ENCODE data around the gene NSD1.

Gene NSD1

DNA sequence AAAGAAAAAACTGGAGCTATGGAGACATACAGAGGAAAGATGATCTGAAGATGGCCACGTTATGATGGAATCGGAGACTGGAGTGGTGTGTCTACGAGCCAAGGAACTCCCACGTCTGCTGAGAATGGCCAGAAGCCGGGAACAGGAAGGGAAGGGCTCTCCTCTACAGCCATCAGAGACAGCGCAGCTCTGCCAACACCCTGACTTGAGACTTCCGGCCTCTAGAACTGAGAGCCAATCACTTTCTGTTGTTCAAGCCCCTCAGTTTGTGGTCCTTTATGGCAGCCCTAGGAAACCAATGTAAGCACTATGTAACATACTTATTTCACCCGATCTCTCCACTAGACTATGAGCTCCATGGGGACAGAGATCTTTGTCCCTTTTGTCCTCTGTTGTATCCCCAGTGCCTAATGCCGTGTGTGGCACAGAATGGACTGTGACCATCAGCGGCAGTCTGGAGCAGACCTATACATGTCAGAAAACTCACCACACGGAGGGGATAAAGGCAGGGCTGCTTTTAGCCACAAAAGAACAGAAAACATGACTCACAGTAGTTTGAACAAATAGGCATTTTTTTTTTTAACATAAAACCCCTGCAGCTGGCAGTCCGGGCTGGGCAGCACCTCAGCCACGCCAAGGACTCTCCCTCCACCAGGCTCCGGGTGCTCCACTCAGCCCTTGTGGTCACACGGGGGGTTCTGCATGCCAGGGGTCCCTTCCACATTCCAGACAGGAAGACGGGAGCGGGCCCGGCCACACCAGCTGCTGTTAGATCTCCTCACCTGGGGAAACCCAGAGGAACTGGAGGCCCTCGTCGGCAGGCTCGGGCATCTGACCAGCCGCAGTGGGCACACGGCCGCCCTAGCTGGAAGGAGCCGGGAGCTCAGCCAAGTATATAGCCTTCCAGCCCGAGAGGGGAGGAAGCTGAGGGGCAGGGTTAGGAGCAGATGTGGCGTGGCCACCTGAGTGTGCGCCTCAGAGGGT is 194.3 kb downstream of the NSD1 start:
- H3K9me3 Mint-ChIP-seq = no peaks in the 10 kb centered on the region
- H3K4me3 Mint-ChIP-seq = no peak overlapping the region
- H3K27ac Mint-ChIP-seq = no peak overlapping the region
- no peaks in the 10 kb centered on the region for H3K27me3 Mint-ChIP-seq (ENCODE audit: low read depth)
- peaks cover 8% of the 10 kb centered on the region for H3K4me1 Mint-ChIP-seq (ENCODE audit: low read depth)
- peaks cover 19% of the 10 kb centered on the region for H3K36me3 Mint-ChIP-seq (ENCODE audit: low read depth)

DNA sequence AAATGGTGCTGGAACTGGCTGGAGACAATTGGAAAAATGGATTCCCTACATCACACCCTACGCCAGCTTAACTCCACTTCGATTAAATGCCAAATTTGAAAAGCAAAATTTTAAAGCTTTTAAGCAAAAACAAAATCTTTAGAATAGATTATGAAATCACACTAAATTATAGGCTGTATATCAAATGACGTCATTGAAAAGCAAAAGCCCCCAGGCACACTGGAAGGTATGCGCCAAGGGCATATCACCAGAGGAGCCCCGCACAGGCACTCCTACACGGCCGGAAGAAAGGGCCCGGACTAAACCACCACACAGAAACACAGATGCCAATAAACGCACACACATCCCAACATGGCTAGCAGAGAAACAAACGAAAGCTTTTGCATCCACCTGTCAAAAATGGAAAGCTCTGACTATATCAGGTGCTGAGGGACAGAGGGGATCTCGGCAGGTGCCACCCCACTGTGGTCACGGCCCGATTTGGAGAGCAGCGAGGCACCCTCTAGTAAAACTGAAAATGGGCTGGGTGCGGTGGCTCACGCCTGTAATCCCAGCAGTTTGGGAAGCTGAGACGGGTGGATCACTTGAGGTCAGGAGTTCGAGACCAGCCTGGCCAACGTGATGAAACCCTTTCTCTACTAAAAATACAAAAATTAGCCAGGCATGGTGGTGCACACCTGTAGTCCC is 195.1 kb downstream of the NSD1 start:
- Mint-ChIP-seq H3K27me3 (ENCODE audit: low read depth) (no peaks in the 10 kb centered on the region), H3K9me3 (no peaks in the 10 kb centered on the region), H3K4me1 (ENCODE audit: low read depth) (peaks cover 8% of the 10 kb centered on the region), H3K36me3 (ENCODE audit: low read depth) (peaks cover 25% of the 10 kb centered on the region), H3K27ac (no peak overlapping the region), H3K4me3 (no peak overlapping the region)

DNA sequence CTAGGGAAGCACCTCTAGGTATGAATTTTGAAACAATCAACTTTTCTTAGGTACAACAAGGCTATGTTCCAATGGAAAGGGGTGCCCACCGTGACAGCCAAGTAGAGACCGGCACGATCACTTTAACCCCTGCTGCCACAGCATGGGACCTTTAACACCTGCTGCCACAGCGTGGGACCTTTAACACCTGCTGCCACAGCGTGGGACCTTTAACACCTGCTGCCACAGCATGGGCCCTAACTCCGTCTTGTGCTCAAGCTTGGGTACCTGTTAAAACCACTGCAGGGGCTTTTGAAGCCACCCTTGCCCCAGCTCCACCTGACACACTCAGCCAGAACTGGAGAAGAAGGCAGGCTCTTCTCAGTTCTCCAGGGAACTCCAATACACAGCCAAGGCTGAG is 196.3 kb downstream of the NSD1 start:
- Mint-ChIP-seq H3K36me3 (ENCODE audit: low read depth) (peaks cover 32% of the 10 kb centered on the region), H3K27me3 (ENCODE audit: low read depth) (no peaks in the 10 kb centered on the region), H3K9me3 (no peaks in the 10 kb centered on the region), H3K4me3 (no peak overlapping the region), H3K4me1 (ENCODE audit: low read depth) (peaks cover 6% of the 10 kb centered on the region), H3K27ac (no peak overlapping the region)

DNA sequence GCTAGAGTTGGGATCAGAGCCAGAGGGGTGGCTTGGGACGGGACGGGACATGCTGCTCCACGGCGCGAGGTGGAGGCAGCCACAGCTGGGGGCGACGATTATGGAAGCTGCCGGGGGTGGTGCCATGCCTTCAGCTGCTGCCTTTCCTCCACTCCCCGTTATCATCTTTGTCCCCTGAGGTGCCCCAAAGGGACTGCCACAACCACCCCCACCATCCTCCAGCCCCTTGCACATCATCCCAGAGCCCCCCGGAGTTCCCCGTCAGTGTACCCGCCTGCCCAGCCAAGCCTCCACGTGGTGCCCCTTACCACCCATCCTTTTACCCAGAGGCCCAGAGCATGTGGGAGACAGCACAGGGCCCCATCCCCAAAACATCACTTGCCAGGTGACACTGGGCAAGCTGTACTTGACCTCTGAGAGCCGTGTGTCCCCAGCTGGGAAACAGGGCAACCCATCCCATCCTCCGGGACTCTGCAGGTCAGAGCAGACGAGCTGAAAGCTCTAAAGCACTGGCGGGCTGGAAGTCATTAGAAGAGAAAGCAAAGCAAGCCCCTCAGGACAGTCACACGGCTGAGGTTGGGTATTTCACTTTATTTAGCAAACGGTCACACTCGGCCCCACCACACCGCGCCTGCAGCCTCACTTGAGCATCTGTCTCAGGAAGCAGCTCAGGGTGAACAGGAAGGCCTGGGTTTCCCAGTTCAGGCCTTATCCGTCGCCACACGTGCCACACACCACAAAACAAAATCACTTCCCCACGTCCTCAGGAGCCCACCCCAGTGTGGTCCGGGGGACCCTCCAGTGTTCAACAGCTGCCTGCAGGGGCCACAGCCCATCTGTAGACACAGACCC is 197.6 kb downstream of the NSD1 start:
- H3K4me3 Mint-ChIP-seq = no peak overlapping the region
- peaks cover 39% of the 10 kb centered on the region for H3K36me3 Mint-ChIP-seq (ENCODE audit: low read depth)
- H3K27me3 Mint-ChIP-seq (ENCODE audit: low read depth) = no peaks in the 10 kb centered on the region
- peaks cover 6% of the 10 kb centered on the region for H3K4me1 Mint-ChIP-seq (ENCODE audit: low read depth)
- no peaks in the 10 kb centered on the region for H3K9me3 Mint-ChIP-seq
- H3K27ac Mint-ChIP-seq = no peak overlapping the region

DNA sequence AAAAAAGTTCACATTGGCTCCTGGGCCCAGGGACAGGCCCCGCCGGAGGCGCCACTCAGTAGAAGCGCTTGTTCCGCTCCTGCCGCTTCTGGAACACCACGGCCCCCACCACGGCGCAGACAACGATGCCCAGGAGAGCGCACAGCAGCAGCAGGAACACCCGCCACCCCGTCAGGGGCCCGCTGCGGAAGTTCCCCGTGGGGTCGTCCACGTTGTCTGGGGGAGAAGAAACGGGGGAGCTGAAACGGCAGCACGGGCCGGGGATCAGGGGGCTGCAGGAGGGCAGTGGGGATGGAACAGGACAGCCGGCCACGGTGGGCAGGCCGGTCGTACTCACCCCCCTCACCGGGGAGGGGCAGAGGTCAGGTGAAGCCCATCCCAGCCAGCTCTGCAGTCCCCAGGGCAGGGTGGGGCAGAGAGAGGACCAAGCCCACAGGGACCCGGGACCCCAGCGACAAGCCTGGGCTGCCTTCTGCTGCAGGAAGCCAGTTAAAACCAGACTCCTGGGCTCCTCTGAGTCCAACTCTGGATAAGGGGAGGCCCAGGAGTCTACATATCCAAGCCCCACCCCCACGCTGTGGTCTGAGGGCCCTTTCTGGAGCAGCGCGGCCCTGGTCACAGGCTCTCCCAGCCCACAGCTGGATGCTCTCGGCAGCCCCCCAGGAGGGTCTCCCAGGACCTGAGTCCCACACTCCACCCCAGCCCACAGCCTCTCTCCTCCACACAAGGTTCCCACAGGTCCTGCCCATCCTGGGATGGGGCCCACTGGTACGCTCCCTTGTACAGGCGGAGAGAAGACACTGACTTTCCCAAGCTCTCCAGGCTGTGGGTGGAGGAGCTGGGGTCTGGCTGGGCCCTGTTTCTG is 198.7 kb downstream of the NSD1 start:
- Mint-ChIP-seq H3K27ac (no peak overlapping the region), H3K36me3 (ENCODE audit: low read depth) (peaks cover 41% of the 10 kb centered on the region), H3K27me3 (ENCODE audit: low read depth) (no peaks in the 10 kb centered on the region), H3K4me1 (ENCODE audit: low read depth) (peaks cover 6% of the 10 kb centered on the region), H3K9me3 (no peaks in the 10 kb centered on the region), H3K4me3 (no peak overlapping the region)

DNA sequence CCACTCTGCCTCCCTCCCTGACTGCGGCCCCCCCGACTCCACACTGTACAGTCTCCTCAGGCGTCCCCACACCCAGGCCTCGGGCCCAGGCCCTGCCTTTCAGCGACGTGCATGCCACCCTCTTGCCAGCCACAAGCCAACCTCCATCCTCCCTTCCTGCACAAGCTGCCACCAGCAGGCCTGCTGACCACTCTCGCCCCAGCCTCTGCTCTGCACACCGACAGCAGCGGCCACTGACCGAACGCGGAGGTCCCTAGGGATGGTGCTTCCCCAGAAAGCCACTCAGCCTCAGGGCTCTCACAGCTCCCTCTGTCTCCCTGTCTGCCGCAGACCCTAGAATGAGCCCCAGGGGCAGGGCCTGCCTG is 199.3 kb downstream of the NSD1 start:
- Mint-ChIP-seq H3K36me3 (ENCODE audit: low read depth) (peaks cover 36% of the 10 kb centered on the region), H3K4me1 (ENCODE audit: low read depth) (peaks cover 4% of the 10 kb centered on the region), H3K27ac (no peak overlapping the region), H3K4me3 (no peak overlapping the region), H3K9me3 (no peaks in the 10 kb centered on the region), H3K27me3 (ENCODE audit: low read depth) (no peaks in the 10 kb centered on the region)

DNA sequence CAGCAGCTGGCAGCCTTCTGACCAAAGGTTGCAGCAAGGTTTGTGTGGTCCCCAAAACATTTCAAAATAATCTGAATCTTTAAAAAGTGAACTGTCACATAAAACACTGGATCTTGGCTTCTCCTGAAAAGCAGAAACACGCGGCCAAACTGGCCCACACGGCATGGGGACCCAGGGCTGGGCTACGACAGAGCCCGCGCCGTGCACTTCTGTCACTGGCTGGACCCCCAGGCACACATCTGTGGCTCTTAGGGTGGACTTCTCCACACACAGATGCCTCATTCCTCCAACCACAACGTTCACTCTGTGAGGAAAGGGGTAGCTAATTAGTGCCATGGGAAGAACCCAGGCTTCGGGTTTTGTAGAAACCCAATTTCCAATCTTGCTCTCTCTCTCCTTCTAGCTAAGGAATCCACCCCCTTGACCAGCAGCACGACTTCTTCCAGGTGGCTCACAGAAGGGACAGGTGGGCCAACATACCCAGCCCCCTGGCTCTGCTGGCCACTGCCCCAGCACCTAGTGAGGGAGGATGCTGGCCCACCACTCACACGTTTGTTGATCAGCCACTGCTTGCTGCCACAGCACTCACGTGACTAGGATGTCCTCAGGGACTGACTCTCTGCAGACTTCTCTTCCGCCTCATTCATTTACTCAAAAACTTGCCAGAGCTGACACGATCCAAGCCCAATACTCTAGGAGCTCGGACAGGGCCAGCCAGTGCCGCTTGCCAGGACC is 200.0 kb downstream of the NSD1 start:
- Mint-ChIP-seq H3K9me3 (no peaks in the 10 kb centered on the region), H3K27me3 (ENCODE audit: low read depth) (no peaks in the 10 kb centered on the region), H3K27ac (no peak overlapping the region), H3K4me1 (ENCODE audit: low read depth) (peaks cover 4% of the 10 kb centered on the region), H3K4me3 (no peak overlapping the region), H3K36me3 (ENCODE audit: low read depth) (peaks cover 36% of the 10 kb centered on the region)

DNA sequence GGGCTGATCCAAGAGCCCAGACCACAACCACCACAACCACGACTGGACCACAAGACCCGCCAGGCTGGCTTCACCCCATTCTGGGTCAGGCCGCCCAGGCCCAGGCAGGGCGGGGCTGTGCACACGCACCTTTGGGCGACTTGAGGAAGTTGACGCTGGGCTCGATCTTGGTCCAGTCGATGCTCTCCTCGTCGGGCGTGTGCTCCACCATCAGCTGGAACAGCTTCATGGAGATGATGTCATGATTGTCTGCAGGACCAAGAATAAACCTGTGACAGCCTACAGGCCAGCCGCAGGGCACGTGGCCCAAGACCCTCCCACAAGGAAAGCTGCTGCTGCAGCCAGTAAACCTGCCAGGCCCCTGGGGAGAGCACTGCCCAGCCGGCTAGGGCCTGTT is 200.6 kb downstream of the NSD1 start:
- no peaks in the 10 kb centered on the region for H3K9me3 Mint-ChIP-seq
- H3K27ac Mint-ChIP-seq = no peak overlapping the region
- no peak overlapping the region for H3K4me3 Mint-ChIP-seq
- H3K36me3 Mint-ChIP-seq (ENCODE audit: low read depth) = peaks cover 41% of the 10 kb centered on the region
- peaks cover 4% of the 10 kb centered on the region for H3K4me1 Mint-ChIP-seq (ENCODE audit: low read depth)
- no peaks in the 10 kb centered on the region for H3K27me3 Mint-ChIP-seq (ENCODE audit: low read depth)

DNA sequence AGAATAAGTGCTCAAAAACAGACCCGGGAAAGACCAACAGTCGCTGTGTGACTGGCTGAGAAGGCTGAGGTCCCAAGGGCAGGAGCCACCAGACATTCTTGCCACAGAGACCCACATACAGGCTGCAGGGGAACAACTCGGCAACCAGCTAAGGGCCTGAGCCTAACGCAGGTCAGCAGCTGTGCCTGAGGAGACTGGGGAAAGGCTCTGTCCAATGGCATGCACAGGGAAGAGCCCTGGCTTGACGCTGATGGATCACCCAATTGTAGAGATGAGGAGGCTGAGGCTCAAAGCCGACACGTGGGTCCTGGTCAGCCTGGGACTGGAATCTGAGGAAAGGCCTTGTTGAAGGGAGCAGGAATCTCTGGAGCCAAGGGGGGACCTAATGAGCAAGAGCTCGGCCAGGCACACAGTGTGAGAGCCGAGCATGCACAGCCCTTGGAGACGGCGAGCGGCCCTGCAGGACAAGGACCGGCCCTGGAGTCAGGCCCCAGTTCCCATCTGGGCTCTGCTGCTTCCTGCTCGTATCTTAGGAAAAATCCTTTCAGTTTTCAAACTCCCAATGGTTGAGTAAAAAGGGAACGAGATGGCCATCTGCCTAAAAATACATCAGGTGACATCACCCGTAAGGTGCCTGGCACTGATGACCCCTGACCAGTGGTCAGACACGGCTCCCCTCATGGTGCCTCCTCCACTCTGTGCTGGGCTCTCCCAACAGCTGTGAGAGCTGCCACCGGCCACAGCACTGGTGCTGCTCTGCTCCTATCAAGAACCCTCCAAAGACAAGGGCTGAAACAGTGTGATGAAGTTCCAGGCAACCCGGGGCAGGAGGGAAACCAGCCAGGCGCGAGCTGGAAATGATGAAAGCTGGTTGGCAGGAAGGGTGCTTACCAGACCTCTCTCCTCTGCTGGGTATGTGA is 201.5 kb downstream of the NSD1 start:
- H3K9me3 Mint-ChIP-seq = peaks cover 8% of the 10 kb centered on the region
- peaks cover 12% of the 10 kb centered on the region for H3K4me1 Mint-ChIP-seq (ENCODE audit: low read depth)
- no peak overlapping the region for H3K27ac Mint-ChIP-seq
- no peaks in the 10 kb centered on the region for H3K27me3 Mint-ChIP-seq (ENCODE audit: low read depth)
- no peak overlapping the region for H3K4me3 Mint-ChIP-seq
- H3K36me3 Mint-ChIP-seq (ENCODE audit: low read depth) = peaks cover 50% of the 10 kb centered on the region

DNA sequence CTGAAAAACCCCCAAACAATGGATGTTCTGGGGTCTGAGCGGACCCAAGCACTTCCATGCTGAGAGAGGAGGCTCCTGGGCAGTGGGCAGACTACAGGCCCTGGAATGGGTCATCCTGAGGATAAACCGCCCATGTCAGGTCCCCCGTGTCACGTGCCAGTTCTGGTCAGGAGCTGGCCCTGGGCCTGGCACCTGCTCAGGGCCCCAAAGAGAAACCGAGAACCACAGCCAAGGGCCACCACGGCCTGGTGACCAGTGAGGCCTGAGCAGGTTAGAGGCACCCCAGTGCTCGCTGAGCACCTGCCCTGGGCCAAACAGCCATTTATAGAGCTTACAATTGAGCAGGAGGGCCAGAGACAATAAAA is 202.1 kb downstream of the NSD1 start:
- H3K4me3 Mint-ChIP-seq = no peak overlapping the region
- H3K27me3 Mint-ChIP-seq (ENCODE audit: low read depth) = no peaks in the 10 kb centered on the region
- peaks cover 8% of the 10 kb centered on the region for H3K9me3 Mint-ChIP-seq
- peaks cover 12% of the 10 kb centered on the region for H3K4me1 Mint-ChIP-seq (ENCODE audit: low read depth)
- peaks cover 47% of the 10 kb centered on the region for H3K36me3 Mint-ChIP-seq (ENCODE audit: low read depth)
- no peak overlapping the region for H3K27ac Mint-ChIP-seq

DNA sequence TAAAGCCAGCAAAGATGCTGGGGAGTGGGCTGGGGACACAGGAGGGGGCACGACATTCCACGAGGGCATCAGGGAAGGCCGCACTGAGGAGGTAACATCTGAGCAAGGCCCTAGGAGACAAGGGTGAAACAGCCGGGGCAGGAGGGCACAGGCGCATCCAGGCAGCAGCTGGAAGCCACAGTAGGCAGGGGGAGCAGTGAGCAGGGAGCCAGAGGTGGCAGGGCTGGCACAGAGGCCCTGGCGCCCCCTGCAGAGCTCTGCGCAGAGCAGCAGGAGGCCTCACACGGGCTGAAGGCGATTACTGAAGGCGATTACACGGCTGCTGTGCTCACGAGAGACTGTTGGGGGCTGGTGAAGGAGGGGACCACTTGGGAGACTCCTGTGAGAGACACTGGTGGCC is 202.5 kb downstream of the NSD1 start:
- H3K4me1 Mint-ChIP-seq (ENCODE audit: low read depth) = peaks cover 12% of the 10 kb centered on the region
- H3K27ac Mint-ChIP-seq = no peak overlapping the region
- H3K36me3 Mint-ChIP-seq (ENCODE audit: low read depth) = peaks cover 46% of the 10 kb centered on the region
- peaks cover 8% of the 10 kb centered on the region for H3K9me3 Mint-ChIP-seq
- H3K4me3 Mint-ChIP-seq = no peak overlapping the region
- no peaks in the 10 kb centered on the region for H3K27me3 Mint-ChIP-seq (ENCODE audit: low read depth)

DNA sequence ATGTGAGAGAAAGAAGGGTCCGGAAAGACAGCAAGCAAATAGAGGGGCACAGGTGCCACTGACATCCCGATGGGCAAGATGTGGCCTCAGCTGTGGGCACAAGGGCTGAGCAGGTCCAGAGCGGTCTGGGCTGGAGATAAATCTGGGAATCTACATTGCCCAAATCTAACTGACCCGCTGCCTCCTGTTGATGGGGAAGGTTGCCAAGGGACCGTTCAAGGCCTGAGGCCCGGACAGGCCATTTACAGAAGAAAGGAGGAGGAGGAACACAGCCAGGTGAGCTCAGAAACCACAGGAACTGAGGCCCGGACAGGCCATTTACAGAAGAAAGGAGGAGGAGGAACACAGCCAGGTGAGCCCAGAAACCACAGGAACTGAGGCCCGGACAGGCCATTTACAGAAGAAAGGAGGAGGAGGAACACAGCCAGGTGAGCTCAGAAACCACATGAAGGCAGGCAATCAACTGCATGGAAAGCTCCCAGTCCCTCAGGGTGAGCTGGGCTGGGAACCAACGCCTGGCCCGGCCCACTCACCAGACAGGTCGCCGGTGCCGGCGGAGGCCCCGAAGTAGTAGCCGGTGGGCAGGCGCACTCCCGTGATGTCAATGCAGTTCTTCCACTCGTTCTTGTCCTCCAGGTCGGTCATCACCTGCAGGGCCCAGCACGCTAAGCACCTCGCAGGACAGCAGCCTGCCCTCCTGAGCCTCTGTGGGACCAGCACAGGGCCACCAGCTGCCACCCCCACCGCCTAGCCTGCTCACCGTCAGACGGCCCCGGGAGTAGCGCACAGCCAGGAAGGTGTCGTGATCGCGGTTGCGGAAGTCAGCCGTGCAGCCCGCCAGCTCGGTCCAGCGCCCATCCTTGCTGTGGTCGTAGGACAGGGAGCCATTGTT is 203.3 kb downstream of the NSD1 start:
- peaks cover 8% of the 10 kb centered on the region for H3K9me3 Mint-ChIP-seq
- no peak overlapping the region for H3K27ac Mint-ChIP-seq
- peaks cover 51% of the 10 kb centered on the region for H3K36me3 Mint-ChIP-seq (ENCODE audit: low read depth)
- no peak overlapping the region for H3K4me3 Mint-ChIP-seq
- peaks cover 18% of the 10 kb centered on the region for H3K4me1 Mint-ChIP-seq (ENCODE audit: low read depth)
- no peaks in the 10 kb centered on the region for H3K27me3 Mint-ChIP-seq (ENCODE audit: low read depth)

Measured in T-helper 1 cell treated with Interleukin-12 subunit alpha and Interleukin-12 subunit beta and Interleukin-4 antibody, amounts not matched to agents 30 μg/mL and 1 μg/mL, for 36 hours (primary cell).